ENCODE measurements around the gene DDX4. TPM values are rescaled to one million over a fixed set of nuclear protein-coding genes. Genes with fewer than 3 reads are reported as not detected.

DDX4 gene
- total RNA-seq, 1 experiment from 2014 or later = not detected

GRCh38 chr5:55749387-55749786 lies 11.5 kb downstream of the DDX4 start:
- H3K9ac ChIP-seq (ENCODE audit: low read length) = no peak overlapping the region
- H3K9me3 ChIP-seq (ENCODE audit: low read length) = no peaks in the 10 kb centered on the region
- no peak overlapping the region for H2AFZ ChIP-seq (ENCODE audit: low read length)
- no peaks in the 10 kb centered on the region for H3F3A ChIP-seq (ENCODE audit: low read length, unreplicated experiment)
- H3K4me3 ChIP-seq (ENCODE audit: low read length) = no peak overlapping the region
- no peaks in the 10 kb centered on the region for H3K9me2 ChIP-seq (replicated peaks; ENCODE audit: low read length)
- H3K79me2 ChIP-seq (ENCODE audit: low read length) = no peaks in the 10 kb centered on the region
- ChIA-PET CTCF (no interaction called here), POLR2A (ENCODE audit: unreplicated experiment) (no interaction called here)
- H3K27me3 ChIP-seq (ENCODE audit: low read length) = no peaks in the 10 kb centered on the region
- H3K4me1 ChIP-seq (ENCODE audit: insufficient read depth, low read length) = 0 out of 2 replicates have a peak, but pooled peaks cover 4% of the 10 kb centered on the region
- no peak for ATAC-seq
- no peak overlapping the region for H3K4me2 ChIP-seq (ENCODE audit: low read length)
- no peak for TF ChIP-seq EZH2 (IDR thresholded peaks at IDR 0.05; ENCODE audit: low read length, unreplicated experiment)
- TF ChIP-seq CTCF (conservative IDR thresholded peaks at IDR 0.05; ENCODE audit: low read depth, low read length) = no peak
- TF ChIP-seq EZH2phosphoT487 (IDR thresholded peaks at IDR 0.05; ENCODE audit: borderline replicate concordance, low read length) = no peak
- H3K36me3 ChIP-seq (ENCODE audit: low read depth, low read length) = no peaks in the 10 kb centered on the region
- no peak overlapping the region for H3K27ac ChIP-seq (ENCODE audit: low read length)
- no peak for DNase-seq
- BruUV-seq (replicated peaks) = no TSS peak
- intact Hi-C loops (cut with micrococcal nuclease) = no loop called here
- no peaks in the 10 kb centered on the region for H4K20me1 ChIP-seq (ENCODE audit: low read length)

- Histone ChIP-seq H3K36me3 (ENCODE audit: low read depth, low read length) (no peaks in the 10 kb centered on the region), H3K9ac (ENCODE audit: low read length) (no peak overlapping the region), H3K4me3 (ENCODE audit: low read length) (no peak overlapping the region), H3K79me2 (ENCODE audit: low read length) (no peaks in the 10 kb centered on the region), H3K27me3 (ENCODE audit: low read length) (no peaks in the 10 kb centered on the region), H3K27ac (ENCODE audit: low read length) (no peak overlapping the region), H4K20me1 (ENCODE audit: low read length) (no peaks in the 10 kb centered on the region), H3K4me1 (ENCODE audit: insufficient read depth, low read length) (0 out of 2 replicates have a peak, but pooled peaks cover 4% of the 10 kb centered on the region), H3K4me2 (ENCODE audit: low read length) (no peak overlapping the region), H3F3A (ENCODE audit: low read length, unreplicated experiment) (no peaks in the 10 kb centered on the region), H3K9me2 (replicated peaks; ENCODE audit: low read length) (no peaks in the 10 kb centered on the region), H3K9me3 (ENCODE audit: low read length) (no peaks in the 10 kb centered on the region), H2AFZ (ENCODE audit: low read length) (no peak overlapping the region)
- TF ChIP-seq EZH2phosphoT487 (IDR thresholded peaks at IDR 0.05; ENCODE audit: borderline replicate concordance, low read length) = no peak
- TF ChIP-seq CTCF (conservative IDR thresholded peaks at IDR 0.05; ENCODE audit: low read depth, low read length) = no peak
- no peak for TF ChIP-seq EZH2 (IDR thresholded peaks at IDR 0.05; ENCODE audit: low read length, unreplicated experiment)
- ChIA-PET POLR2A (ENCODE audit: unreplicated experiment) (no interaction called here), CTCF (no interaction called here)
- ATAC-seq = no peak
- no TSS peak for BruUV-seq (replicated peaks)
- no peak for DNase-seq
- intact Hi-C loops (cut with micrococcal nuclease) = loop anchor here (10.0 kb wide), 1 partner anchor 105 kb away; the partner anchor contains the start of gene IL31RA
These were observed 12.2 kb downstream of the DDX4 start for GRCh38 chr5:55750063-55750462.

- ChIA-PET CTCF (no interaction called here), POLR2A (ENCODE audit: unreplicated experiment) (no interaction called here)
- Histone ChIP-seq H3K9me3 (ENCODE audit: low read length) (no peaks in the 10 kb centered on the region), H2AFZ (ENCODE audit: low read length) (no peak overlapping the region), H3K27me3 (ENCODE audit: low read length) (no peaks in the 10 kb centered on the region), H3K36me3 (ENCODE audit: low read depth, low read length) (no peaks in the 10 kb centered on the region), H3F3A (ENCODE audit: low read length, unreplicated experiment) (no peaks in the 10 kb centered on the region), H3K79me2 (ENCODE audit: low read length) (no peaks in the 10 kb centered on the region), H3K4me2 (ENCODE audit: low read length) (no peak overlapping the region), H3K9ac (ENCODE audit: low read length) (no peak overlapping the region), H4K20me1 (ENCODE audit: low read length) (no peaks in the 10 kb centered on the region), H3K4me3 (ENCODE audit: low read length) (no peak overlapping the region), H3K4me1 (ENCODE audit: insufficient read depth, low read length) (0 out of 2 replicates have a peak, but pooled peaks cover 4% of the 10 kb centered on the region), H3K9me2 (replicated peaks; ENCODE audit: low read length) (no peaks in the 10 kb centered on the region), H3K27ac (ENCODE audit: low read length) (no peak overlapping the region)
- DNase-seq (no peak), ATAC-seq (no peak)
- intact Hi-C loops (cut with micrococcal nuclease) = loop anchor here (10.0 kb wide), 1 partner anchor 104 kb away; the partner anchor contains the start of gene IL31RA
- no TSS peak for BruUV-seq (replicated peaks)
- no peak for TF ChIP-seq EZH2 (IDR thresholded peaks at IDR 0.05; ENCODE audit: low read length, unreplicated experiment)
- no peak for TF ChIP-seq EZH2phosphoT487 (IDR thresholded peaks at IDR 0.05; ENCODE audit: borderline replicate concordance, low read length)
- no peak for TF ChIP-seq CTCF (conservative IDR thresholded peaks at IDR 0.05; ENCODE audit: low read depth, low read length)
These were observed 12.6 kb downstream of the DDX4 start for GRCh38 chr5:55750499-55750898.

All from PC-3 (cell line).